H1 (cell line): Measurements from ENCODE around the gene UTP15. TPM values are rescaled to one million over a fixed set of nuclear protein-coding genes. Genes with fewer than 3 reads are reported as not detected.
A peak's percentile ranks its signal among the peaks of the same experiment; 100 is the strongest.

Experiments used
- ASH2L ChIP-seq: fragments of 200-600, 300-600 bp; sonication (generic); IDR thresholded peaks from one replicate; pipeline ENCODE4 v1.7.1; 2017; ENCODE audit warnings: low read length
- BACH1 ChIP-seq: IDR thresholded peaks from 2 replicates; pipeline ENCODE4 v1.6.1; 2012; ENCODE audit warnings: low read length, improper control_type of control experiment
- BCL11A ChIP-seq, 2 experiments: IDR thresholded peaks; one replicate each; pipeline ENCODE4 v1.6.1; 2011; ENCODE audit warnings: low read depth in 2 of 2, low read length in 2 of 2, mild to moderate bottlenecking in 2 of 2
- CBX5 ChIP-seq: fragments of 300-800, 300-1000 bp; sonication (generic); IDR thresholded peaks from 2 replicates; pipeline ENCODE4 v1.7.1; 2016; ENCODE audit warnings: antibody characterized with exemption, low read length, low read depth
- CHD1 ChIP-seq: IDR thresholded peaks from 2 replicates; pipeline ENCODE4 v1.6.1; 2012; ENCODE audit warnings: low read depth, low read length, improper control_type of control experiment
- E2F6 ChIP-seq: IDR thresholded peaks from 2 replicates; pipeline ENCODE4 v1.6.1; 2012; ENCODE audit warnings: inconsistent platforms
- EGR1 ChIP-seq: IDR thresholded peaks from 2 replicates; pipeline ENCODE4 v1.6.1; 2011; ENCODE audit warnings: low read depth, low read length, borderline replicate concordance
- EZH2 ChIP-seq: fragments of 200-600 bp; sonication (generic); IDR thresholded peaks from 2 replicates; pipeline ENCODE4 v1.7.1; 2012; ENCODE audit warnings: low read depth, mild to moderate bottlenecking, moderate library complexity, low read length, inconsistent platforms; ENCODE audit not compliant: severe bottlenecking
- FOSL1 ChIP-seq: IDR thresholded peaks from 2 replicates; pipeline ENCODE4 v1.6.1; 2011; ENCODE audit warnings: mild to moderate bottlenecking, low read depth, low read length, moderate library complexity; ENCODE audit not compliant: insufficient read depth
- GTF2F1 ChIP-seq: IDR thresholded peaks from 2 replicates; pipeline ENCODE4 v1.6.1; 2012; ENCODE audit warnings: low read depth, low read length, improper control_type of control experiment, borderline replicate concordance
- KDM1A ChIP-seq: fragments of 200-600, 300-600 bp; sonication (generic); IDR thresholded peaks from 2 replicates; pipeline ENCODE4 v1.7.1; 2016; ENCODE audit warnings: mild to moderate bottlenecking, low read length, borderline replicate concordance
- KDM4A ChIP-seq: IDR thresholded peaks from one replicate; pipeline ENCODE4 v1.7.1; 2012; ENCODE audit warnings: low read depth, mild to moderate bottlenecking, moderate library complexity, low read length, inconsistent platforms; ENCODE audit not compliant: severe bottlenecking
- KDM5A ChIP-seq: fragments of 200-600 bp; IDR thresholded peaks from 2 replicates; pipeline ENCODE4 v1.7.1; 2012; ENCODE audit warnings: mild to moderate bottlenecking, low read length, inconsistent platforms, mixed read lengths
- MAX ChIP-seq: IDR thresholded peaks from 2 replicates; pipeline ENCODE4 v1.6.1; 2012; ENCODE audit warnings: inconsistent platforms
- NRF1 ChIP-seq: IDR thresholded peaks from 2 replicates; pipeline ENCODE4 v1.6.1; 2011; ENCODE audit warnings: mild to moderate bottlenecking, low read depth, low read length, improper control_type of control experiment
- POLR2A ChIP-seq, 2 experiments: IDR thresholded peaks; 1 replicate in 1 of 2; 2 replicates in 1 of 2; pipeline ENCODE4 v1.6.1; 2011; ENCODE audit warnings: low read depth in 2 of 2, low read length in 2 of 2, mild to moderate bottlenecking in 2 of 2; ENCODE audit errors: control extremely low read depth in 1 of 2
- POLR2AphosphoS5 ChIP-seq: IDR thresholded peaks from 2 replicates; pipeline ENCODE4 v1.6.1; 2011; ENCODE audit warnings: low read depth, low read length
- RXRA ChIP-seq: IDR thresholded peaks from 2 replicates; pipeline ENCODE4 v1.6.1; 2011; ENCODE audit warnings: low read depth, mild to moderate bottlenecking, low read length, moderate library complexity; ENCODE audit not compliant: insufficient read depth
- SIN3A ChIP-seq, 2 experiments: IDR thresholded peaks in 1 of 2; conservative IDR thresholded peaks in 1 of 2; 2 replicates each; pipeline ENCODE4 v1.6.1; 2011 to 2012; ENCODE audit warnings: low read length in 2 of 2, improper control_type of control experiment in 1 of 2, low read depth in 1 of 2, mild to moderate bottlenecking in 1 of 2
- SIRT6 ChIP-seq: IDR thresholded peaks from one replicate; pipeline ENCODE4 v1.7.1; 2012; ENCODE audit warnings: low read length, inconsistent platforms
- SP1 ChIP-seq: IDR thresholded peaks from 2 replicates; pipeline ENCODE4 v1.6.1; 2011; ENCODE audit warnings: low read depth, low read length
- SP4 ChIP-seq: IDR thresholded peaks from 2 replicates; pipeline ENCODE4 v1.6.1; 2012; ENCODE audit warnings: low read length, inconsistent platforms
- SRF ChIP-seq: IDR thresholded peaks from 2 replicates; pipeline ENCODE4 v1.6.1; 2011; ENCODE audit warnings: mild to moderate bottlenecking, low read depth, low read length, moderate library complexity
- TCF12 ChIP-seq: IDR thresholded peaks from 2 replicates; pipeline ENCODE4 v1.6.1; 2011; ENCODE audit warnings: low read depth, mild to moderate bottlenecking, low read length
- YY1 ChIP-seq: IDR thresholded peaks from 2 replicates; pipeline ENCODE4 v1.6.1; 2011; ENCODE audit warnings: low read depth, mild to moderate bottlenecking, low read length
- ZNF274 ChIP-seq: IDR thresholded peaks from 2 replicates; pipeline ENCODE4 v1.7.0; 2012; ENCODE audit warnings: low read length, borderline replicate concordance; ENCODE audit errors: extremely low read depth
- polyA plus RNA-seq, 7 experiments: library from polyadenylated mRNA; depleted of rRNA in 3 of 7; stranded (reverse) in 5 of 7; unstranded in 2 of 7; fragments of >200 nt in 5 of 7; fragments of 200-250 nt in 2 of 7; gene quantifications; 1 replicate in 5 of 7; 2 replicates in 1 of 7; 4 replicates in 1 of 7; pipeline versions ENCODE4 v1.2.1 to v1.2.3, GENCODE V29; 2011 to 2013; ENCODE audit warnings: missing spikeins in 2 of 7, mixed read lengths in 2 of 7
- total RNA-seq: library from RNA; stranded (reverse); fragmentation: NEBNext Ultra II Directional; extraction: Animal tissue kit (Norgen Biotek cat#: 25700); gene quantifications from 2 replicates; pipeline ENCODE4 v1.2.1, GENCODE V29; 2021

The UTP15 gene
- total and polyA plus RNA-seq, 2 of the 8 experiments (the other 6 are each of a cell fraction or from before 2014, with no cell fraction given) = 14.3 to 33.6 TPM

- TF ChIP-seq EGR1 = no peak
- TF ChIP-seq SIRT6 = no peak
- TF ChIP-seq SRF = no peak
- TF ChIP-seq CHD1 = no peak
- no peak for TF ChIP-seq GTF2F1
- no peak for TF ChIP-seq SIN3A (conservative IDR thresholded peaks at IDR 0.05 in 1 of 2, IDR thresholded peaks at IDR 0.05 in 1 of 2; ENCODE audit: low read depth in 1 of 2, low read length in 2 of 2)
- 0 out of 2 replicates have a peak, but pooled peaks have one; percentile 6 for TF ChIP-seq NRF1
- no peak for TF ChIP-seq EZH2
- TF ChIP-seq CBX5 = no peak
- no peak for TF ChIP-seq E2F6
- TF ChIP-seq ASH2L = no peak
- TF ChIP-seq MAX = peak; percentile 33; the same call in 1 of the 2 replicates
- TF ChIP-seq ZNF274 = no peak
- no peak for TF ChIP-seq POLR2AphosphoS5
- TF ChIP-seq FOSL1 = no peak
- TF ChIP-seq SP4 = no peak
- no peak for TF ChIP-seq POLR2A (IDR thresholded peaks at IDR 0.05; ENCODE audit: control extremely low read depth in 1 of 2, low read depth in 2 of 2, low read length in 2 of 2)
- TF ChIP-seq BCL11A (IDR thresholded peaks at IDR 0.05; ENCODE audit: low read depth in 2 of 2, low read length in 2 of 2) = no peak
- TF ChIP-seq RXRA = no peak
- TF ChIP-seq SP1 = no peak
- TF ChIP-seq TCF12 = 0 out of 2 replicates have a peak, but pooled peaks have one; percentile 17
- no peak for TF ChIP-seq KDM4A
- TF ChIP-seq BACH1 = no peak
- TF ChIP-seq KDM5A = no peak
- no peak for TF ChIP-seq KDM1A
- 0 out of 2 replicates have a peak, but pooled peaks have one; percentile 13 for TF ChIP-seq YY1
These were observed 45.8 kb upstream of the UTP15 start (continued) for GRCh38 chr5:73519531-73520283.
